Kidney (tissue), 14 donors: ENCODE results near the gene PAN3. TPM values are rescaled to one million over a fixed set of nuclear protein-coding genes. Genes with fewer than 3 reads are reported as not detected.

Experiments
- DNase-seq, 5 donors: peaks; one replicate each; pipeline ENCODE4 v3.0.0-alpha.2; 2013 to 2020
- FAIRE-seq: peaks from 2 replicates; lab custom pipeline; 2012; peaks lifted over from hg19 to GRCh38; lab: Jason Lieb, UNC
- H3K27ac ChIP-seq, 2 donors: one replicate each; pipeline ENCODE4 v1.7.0; 2013; ENCODE audit warnings: low read depth in 2 of 2, low read length in 2 of 2, inconsistent platforms in 1 of 2
- H3K27me3 ChIP-seq: one replicate; pipeline ENCODE4 v1.7.1; 2013; ENCODE audit warnings: low read length, inconsistent platforms; ENCODE audit not compliant: control insufficient read depth, insufficient read depth
- H3K36me3 ChIP-seq, 3 donors: one replicate each; pipeline versions ENCODE4 v1.7.0 to v1.7.1; 2013; ENCODE audit warnings: low read length in 3 of 3, control low read depth in 1 of 3, inconsistent platforms in 1 of 3; ENCODE audit not compliant: insufficient read depth in 3 of 3, control insufficient read depth in 2 of 3
- H3K4me1 ChIP-seq, 3 donors: one replicate each; pipeline versions ENCODE4 v1.7.0 to v1.7.1; 2013; ENCODE audit warnings: low read length in 3 of 3, inconsistent platforms in 1 of 3, low read depth in 1 of 3; ENCODE audit not compliant: control insufficient read depth in 2 of 3, insufficient read depth in 2 of 3
- H3K4me3 ChIP-seq, 3 donors: one replicate each; pipeline versions ENCODE4 v1.7.0 to v1.8.1; 2013; ENCODE audit warnings: low read length in 3 of 3, control low read depth in 1 of 3, inconsistent platforms in 1 of 3
- H3K9ac ChIP-seq, 3 donors: one replicate each; pipeline versions ENCODE4 v1.7.0 to v1.7.1; 2013; ENCODE audit warnings: low read length in 3 of 3, control low read depth in 1 of 3, inconsistent platforms in 1 of 3
- H3K9me3 ChIP-seq, 3 donors: one replicate each; pipeline versions ENCODE4 v1.7.0 to v1.7.1; 2013; ENCODE audit warnings: low read length in 3 of 3, control low read depth in 1 of 3, inconsistent platforms in 1 of 3; ENCODE audit not compliant: control insufficient read depth in 2 of 3, insufficient read depth in 1 of 3
- CTCF ChIP-seq: IDR thresholded peaks from 3 replicates; pipeline ENCODE4 v1.5.1; 2012; ENCODE audit warnings: mild to moderate bottlenecking, moderate library complexity, borderline replicate concordance; ENCODE audit not compliant: insufficient read depth; ENCODE audit errors: extremely low read depth
- intact Hi-C: fragments of 100-400 bp; cut with DNase I; formaldehyde crosslinking; loops from one replicate; pipeline ENCODE4 v1.11.1; 2022
- polyA plus RNA-seq: library from polyadenylated mRNA; stranded (reverse); fragments of 350-450 nt; fragmentation: Illumina TruSeq; extraction: RNeasy Lipid Tissue Mini Kit (QIAGEN cat#74804); gene quantifications from one replicate; pipeline ENCODE4 v1.2.3, GENCODE V29; 2014; ENCODE audit warnings: low read depth, low replicate concordance; ENCODE audit not compliant: insufficient read depth
- total RNA-seq: library from RNA; stranded (reverse); fragmentation: NEBNext Ultra II Directional; extraction: Animal tissue kit (Norgen Biotek cat#: 25700); gene quantifications from one replicate; pipeline ENCODE4 v1.2.1, GENCODE V29; 2021
- donor health status: control.
- donor health status: control.
- donor health status: control.
- donor health status: control.
- donor health status: control.
- donor health status: DM: yes; HTN: yes; CAD: no.
- donor health status: Normal renal cell carcinoma (clear cell type).

PAN3 gene
- total and polyA plus RNA-seq, 2 donors from 2014 or later, result 8.2 to 46.3 TPM

- intact Hi-C loops, result no loop called here
- peaks cover 0 to 25% (median 4%) of the 10 kb centered on the region in 3 donors for H3K36me3 ChIP-seq
- FAIRE-seq, result no peak
- TF ChIP-seq CTCF, result no peak
- no peak overlapping the region for H3K27ac ChIP-seq
- no peak for DNase-seq
- no peaks in the 10 kb centered on the region for H3K4me1 ChIP-seq
- H3K27me3 ChIP-seq, result no peaks in the 10 kb centered on the region
- no peak overlapping the region for H3K9ac ChIP-seq
- H3K9me3 ChIP-seq, result no peaks in the 10 kb centered on the region
- H3K4me3 ChIP-seq, result no peak overlapping the region
These were observed 119.0 kb downstream of the PAN3 start for GRCh38 chr13:28257305-28257704.

- H3K27ac ChIP-seq, result no peak overlapping the region
- peaks cover 0 to 31% (median 4%) of the 10 kb centered on the region in 3 donors for H3K36me3 ChIP-seq
- no peaks in the 10 kb centered on the region for H3K4me1 ChIP-seq
- no peaks in the 10 kb centered on the region for H3K9me3 ChIP-seq
- no peaks in the 10 kb centered on the region for H3K27me3 ChIP-seq
- intact Hi-C loops, result no loop called here
- DNase-seq, result no peak
- H3K4me3 ChIP-seq, result no peak overlapping the region
- TF ChIP-seq CTCF, result no peak
- no peak for FAIRE-seq
- H3K9ac ChIP-seq, result no peak overlapping the region
These were observed 120.1 kb downstream of the PAN3 start for GRCh38 chr13:28258417-28258816.

- DNase-seq (no peak), FAIRE-seq (no peak)
- H3K9ac ChIP-seq, result no peak overlapping the region
- no peaks in the 10 kb centered on the region for H3K4me1 ChIP-seq
- intact Hi-C loops, result no loop called here
- H3K36me3 ChIP-seq, result peaks cover 2 to 17% (median 6%) of the 10 kb centered on the region in 3 donors
- no peaks in the 10 kb centered on the region for H3K27me3 ChIP-seq
- no peak overlapping the region for H3K27ac ChIP-seq
- TF ChIP-seq CTCF, result no peak
- no peak overlapping the region for H3K4me3 ChIP-seq
- H3K9me3 ChIP-seq, result no peaks in the 10 kb centered on the region
These were observed 129.2 kb downstream of the PAN3 start for GRCh38 chr13:28267497-28267896.

GRCh38 chr13:28268800-28269223 lies 130.5 kb downstream of the PAN3 start:
- intact Hi-C loops, result no loop called here
- Histone ChIP-seq H3K4me1 (no peaks in the 10 kb centered on the region), H3K4me3 (no peak overlapping the region), H3K27me3 (no peaks in the 10 kb centered on the region), H3K9ac (no peak overlapping the region), H3K9me3 (no peaks in the 10 kb centered on the region), H3K36me3 (peaks cover 5 to 12% (median 6%) of the 10 kb centered on the region in 3 donors), H3K27ac (no peak overlapping the region)
- FAIRE-seq (no peak), DNase-seq (no peak)
- TF ChIP-seq CTCF, result no peak
